ENCODE results near the gene BARHL1. TPM values are rescaled to one million over a fixed set of nuclear protein-coding genes. Genes with fewer than 3 reads are reported as not detected.

BARHL1 gene
- polyA plus RNA-seq, 1 donor from 2014 or later: not detected

- H2AFZ ChIP-seq (ENCODE audit: low read depth, low read length): no peak overlapping the region
- no peaks in the 10 kb centered on the region for H3K9me3 ChIP-seq (ENCODE audit: low read length)
- no peaks in the 10 kb centered on the region for H3K36me3 ChIP-seq (ENCODE audit: insufficient read depth, low read length)
- no peak overlapping the region for H3K4me2 ChIP-seq (ENCODE audit: low read length)
- H3K9me2 ChIP-seq (ENCODE audit: insufficient read depth, low read length): no peaks in the 10 kb centered on the region
- no peak overlapping the region for H3K4me3 ChIP-seq (ENCODE audit: low read length)
- no peaks in the 10 kb centered on the region for H4K20me1 ChIP-seq (ENCODE audit: insufficient read depth)
- H3K9ac ChIP-seq (ENCODE audit: low read length): no peak overlapping the region
- H3K79me2 ChIP-seq (replicated peaks; ENCODE audit: insufficient read depth, low read length): no peaks in the 10 kb centered on the region
- H3K27ac ChIP-seq (ENCODE audit: low read length): no peak overlapping the region
- H3F3A ChIP-seq (ENCODE audit: insufficient read depth, low read length, poor library complexity, severe bottlenecking): no peaks in the 10 kb centered on the region
- no peaks in the 10 kb centered on the region for H3K27me3 ChIP-seq (ENCODE audit: insufficient read depth, low read depth, low read length)
- TF ChIP-seq MXI1 (conservative IDR thresholded peaks at IDR 0.05; ENCODE audit: poor library complexity, severe bottlenecking) (no peak), TAF1 (IDR thresholded peaks at IDR 0.05; ENCODE audit: low read depth) (no peak), EP300 (conservative IDR thresholded peaks at IDR 0.05; ENCODE audit: poor library complexity, severe bottlenecking) (no peak), SMC3 (conservative IDR thresholded peaks at IDR 0.05; ENCODE audit: poor library complexity) (no peak), POLR2AphosphoS5 (IDR thresholded peaks at IDR 0.05) (no peak), RAD21 (conservative IDR thresholded peaks at IDR 0.05) (no peak), CTCF (IDR thresholded peaks at IDR 0.05; ENCODE audit: poor library complexity, severe bottlenecking) (no peak), EZH2 (IDR thresholded peaks at IDR 0.05; ENCODE audit: borderline replicate concordance, insufficient read depth, low read length, poor library complexity, severe bottlenecking) (no peak)
These were observed 18.0 kb downstream of the BARHL1 start for GRCh38 chr9:132600326-132600984.

- H3K9me3 ChIP-seq (ENCODE audit: low read length): no peaks in the 10 kb centered on the region
- H3K9me2 ChIP-seq (ENCODE audit: insufficient read depth, low read length): no peaks in the 10 kb centered on the region
- H2AFZ ChIP-seq (ENCODE audit: low read depth, low read length): no peak overlapping the region
- H3K9ac ChIP-seq (ENCODE audit: low read length): no peak overlapping the region
- H3K79me2 ChIP-seq (replicated peaks; ENCODE audit: insufficient read depth, low read length): no peaks in the 10 kb centered on the region
- H3K4me2 ChIP-seq (ENCODE audit: low read length): no peak overlapping the region
- no peaks in the 10 kb centered on the region for H3K36me3 ChIP-seq (ENCODE audit: insufficient read depth, low read length)
- H3K27me3 ChIP-seq (ENCODE audit: insufficient read depth, low read depth, low read length): no peaks in the 10 kb centered on the region
- H4K20me1 ChIP-seq (ENCODE audit: insufficient read depth): no peaks in the 10 kb centered on the region
- H3K4me3 ChIP-seq (ENCODE audit: low read length): no peak overlapping the region
- no peaks in the 10 kb centered on the region for H3F3A ChIP-seq (ENCODE audit: insufficient read depth, low read length, poor library complexity, severe bottlenecking)
- H3K27ac ChIP-seq (ENCODE audit: low read length): no peak overlapping the region
- TF ChIP-seq TAF1 (IDR thresholded peaks at IDR 0.05; ENCODE audit: low read depth) (no peak), RAD21 (conservative IDR thresholded peaks at IDR 0.05) (no peak), MXI1 (conservative IDR thresholded peaks at IDR 0.05; ENCODE audit: poor library complexity, severe bottlenecking) (no peak), EP300 (conservative IDR thresholded peaks at IDR 0.05; ENCODE audit: poor library complexity, severe bottlenecking) (no peak), CTCF (IDR thresholded peaks at IDR 0.05; ENCODE audit: poor library complexity, severe bottlenecking) (no peak), SMC3 (conservative IDR thresholded peaks at IDR 0.05; ENCODE audit: poor library complexity) (no peak), EZH2 (IDR thresholded peaks at IDR 0.05; ENCODE audit: borderline replicate concordance, insufficient read depth, low read length, poor library complexity, severe bottlenecking) (no peak), REST (IDR thresholded peaks at IDR 0.05; ENCODE audit: borderline replicate concordance) (no peak), POLR2AphosphoS5 (IDR thresholded peaks at IDR 0.05) (no peak)
These were observed 19.8 kb downstream of the BARHL1 start for GRCh38 chr9:132602207-132602606.

Measured in neural cell (in vitro differentiated cells).